GM23338 (cell line): ENCODE measurements around the gene ERMARD. TPM values are rescaled to one million over a fixed set of nuclear protein-coding genes. Genes with fewer than 3 reads are reported as not detected.

Source experiments
- ATAC-seq: fragments of 200-7000 bp; cut with Tn5 transposase; 3 replicates; pipeline ENCODE4 v1.9.1; 2020
- DNase-seq: peaks from one replicate; pipeline ENCODE4 v3.0.0-alpha.2; 2015; ENCODE audit warnings: low spot score
- H2AFZ ChIP-seq: fragments of 200-600 bp; sonication (generic); 2 replicates; pipeline ENCODE4 v1.8.0; 2016; ENCODE audit warnings: antibody characterized with exemption, mild to moderate bottlenecking, moderate library complexity
- H3F3A ChIP-seq: fragments of 200-600 bp; sonication (generic); replicated peaks from 2 replicates; pipeline ENCODE4 v1.8.0; 2017; ENCODE audit warnings: antibody characterized with exemption, mixed run types, low read depth
- H3K27ac ChIP-seq: fragments of 200-600 bp; sonication (generic); 2 replicates; pipeline ENCODE4 v1.6.1; 2016; ENCODE audit warnings: low read depth
- H3K27me3 ChIP-seq: fragments of 200-600 bp; sonication (generic); 2 replicates; pipeline ENCODE4 v1.8.0; 2016; ENCODE audit warnings: mild to moderate bottlenecking, mixed run types, moderate library complexity; ENCODE audit not compliant: insufficient read depth
- H3K36me3 ChIP-seq: fragments of 200-600 bp; sonication (generic); 2 replicates; pipeline ENCODE4 v1.8.0; 2016; ENCODE audit warnings: mild to moderate bottlenecking; ENCODE audit not compliant: insufficient read depth
- H3K4me1 ChIP-seq: fragments of 200-600 bp; sonication (generic); 2 replicates; pipeline ENCODE4 v1.8.0; 2016; ENCODE audit warnings: mild to moderate bottlenecking, moderate library complexity; ENCODE audit not compliant: insufficient read depth
- H3K4me2 ChIP-seq: fragments of 200-600 bp; sonication (generic); 2 replicates; pipeline ENCODE4 v1.7.1; 2017; ENCODE audit warnings: mixed run types
- H3K4me3 ChIP-seq: fragments of 200-600 bp; sonication (generic); 2 replicates; pipeline ENCODE4 v1.6.1; 2016; ENCODE audit warnings: mixed run types
- H3K79me2 ChIP-seq: fragments of 200-600 bp; sonication (generic); replicated peaks from 2 replicates; pipeline ENCODE4 v1.8.0; 2017; ENCODE audit warnings: mild to moderate bottlenecking; ENCODE audit not compliant: insufficient read depth
- H3K9me2 ChIP-seq: fragments of 200-600 bp; sonication (generic); 2 replicates; pipeline ENCODE4 v1.8.0; 2017; ENCODE audit not compliant: insufficient read depth
- H4K20me1 ChIP-seq: fragments of 200-600 bp; sonication (generic); replicated peaks from 2 replicates; pipeline ENCODE4 v1.8.0; 2017; ENCODE audit warnings: mild to moderate bottlenecking; ENCODE audit not compliant: insufficient read depth
- H3K27ac Mint-ChIP-seq: 2 replicates; pipeline ENCODE4 v1.8.0; 2020; ENCODE audit warnings: inconsistent platforms, mild to moderate bottlenecking, moderate library complexity, mixed read lengths
- H3K27me3 Mint-ChIP-seq: 3 replicates; pipeline ENCODE4 v1.8.0; 2022; ENCODE audit warnings: low read depth, mild to moderate bottlenecking, moderate library complexity, mixed read lengths, inconsistent platforms; ENCODE audit not compliant: insufficient read depth, poor library complexity
- H3K36me3 Mint-ChIP-seq: 3 replicates; pipeline ENCODE4 v1.8.0; 2021; ENCODE audit warnings: low read depth, mild to moderate bottlenecking, inconsistent platforms, moderate library complexity, mixed read lengths
- H3K4me1 Mint-ChIP-seq: 3 replicates; pipeline ENCODE4 v1.8.0; 2020; ENCODE audit warnings: mild to moderate bottlenecking, inconsistent platforms, mixed read lengths
- H3K4me3 Mint-ChIP-seq: 3 replicates; pipeline ENCODE4 v1.8.0; 2021; ENCODE audit warnings: moderate library complexity, mild to moderate bottlenecking, inconsistent platforms, mixed read lengths
- H3K9me3 Mint-ChIP-seq: 3 replicates; pipeline ENCODE4 v1.8.0; 2020; ENCODE audit warnings: moderate library complexity, mild to moderate bottlenecking, inconsistent platforms, mixed read lengths
- CREB1 ChIP-seq: fragments of 250-450 bp; sonication (Bioruptor Pico); IDR thresholded peaks from 2 replicates; pipeline ENCODE4 v1.5.0; 2020; ENCODE audit warnings: low read depth, mild to moderate bottlenecking, moderate library complexity
- CTCF ChIP-seq, 2 experiments: fragments of 200-600 bp in 1 of 2; sonication (generic) in 1 of 2; conservative IDR thresholded peaks; 2 replicates each; pipeline versions ENCODE4 v1.5.1 to v1.6.1; 2016 to 2017; ENCODE audit warnings: antibody characterized with exemption in 2 of 2, low read depth in 2 of 2, mild to moderate bottlenecking in 2 of 2, moderate library complexity in 1 of 2
- ETS1 ChIP-seq: IDR thresholded peaks from 2 replicates; pipeline ENCODE4 v1.6.1; 2016; ENCODE audit warnings: antibody characterized with exemption
- EZH2 ChIP-seq: fragments of 200-600 bp; sonication (generic); IDR thresholded peaks from one replicate; pipeline ENCODE4 v1.8.0; 2017; ENCODE audit warnings: antibody characterized with exemption, mild to moderate bottlenecking, low read depth; ENCODE audit not compliant: unreplicated experiment
- EZH2phosphoT487 ChIP-seq: fragments of 200-600 bp; sonication (generic); IDR thresholded peaks from one replicate; pipeline ENCODE4 v1.8.1; 2018; ENCODE audit warnings: antibody characterized with exemption; ENCODE audit not compliant: unreplicated experiment
- JUNB ChIP-seq: IDR thresholded peaks from one replicate; pipeline ENCODE4 v1.6.1; 2016; ENCODE audit warnings: antibody characterized with exemption; ENCODE audit not compliant: unreplicated experiment
- NANOG ChIP-seq: IDR thresholded peaks from 2 replicates; pipeline ENCODE4 v1.6.1; 2016; ENCODE audit warnings: antibody characterized with exemption, borderline replicate concordance
- POLR2AphosphoS5 ChIP-seq: IDR thresholded peaks from 2 replicates; pipeline ENCODE4 v1.6.1; 2016; ENCODE audit warnings: antibody characterized with exemption, low read depth
- STAT1 ChIP-seq: IDR thresholded peaks from one replicate; pipeline ENCODE4 v1.6.1; 2016; ENCODE audit warnings: antibody characterized with exemption; ENCODE audit not compliant: unreplicated experiment
- ZNF114 ChIP-seq: fragments of 250-450 bp; sonication (Bioruptor Pico); IDR thresholded peaks from 2 replicates; pipeline ENCODE4 v1.5.0; 2020; ENCODE audit warnings: mild to moderate bottlenecking, moderate library complexity
- ZNF331 ChIP-seq: fragments of 250-450 bp; sonication (Bioruptor Pico); IDR thresholded peaks from 2 replicates; pipeline ENCODE4 v1.5.0; 2020; ENCODE audit warnings: low read depth, mild to moderate bottlenecking, moderate library complexity
- polyA plus RNA-seq: library from polyadenylated mRNA; unstranded; fragments of >200 nt; fragmentation: Nextera tagmentation; extraction: Ambion mirVana; gene quantifications from 2 replicates; pipeline ENCODE4 v1.2.1, GENCODE V29; 2016
- total RNA-seq: library from RNA; depleted of rRNA; stranded (reverse); fragments of >200 nt; shearing (Covaris generic); gene quantifications from 2 replicates; pipeline ENCODE4 v1.2.3, GENCODE V29; 2014
- TF ChIP-seq, protein P1 (sequence below): IDR thresholded peaks from one replicate; pipeline ENCODE4 v1.6.1; 2018; ENCODE audit warnings: antibody characterized with exemption; ENCODE audit not compliant: unreplicated experiment
- TF ChIP-seq, protein P2 (sequence below): fragments of 250-450 bp; sonication (Bioruptor Pico); IDR thresholded peaks from 2 replicates; pipeline ENCODE4 v1.5.0; 2020; ENCODE audit warnings: mild to moderate bottlenecking, moderate library complexity

The ERMARD gene
- total and polyA plus RNA-seq, 2 experiments from 2014 or later: 7.6 to 8.6 TPM

DNA sequence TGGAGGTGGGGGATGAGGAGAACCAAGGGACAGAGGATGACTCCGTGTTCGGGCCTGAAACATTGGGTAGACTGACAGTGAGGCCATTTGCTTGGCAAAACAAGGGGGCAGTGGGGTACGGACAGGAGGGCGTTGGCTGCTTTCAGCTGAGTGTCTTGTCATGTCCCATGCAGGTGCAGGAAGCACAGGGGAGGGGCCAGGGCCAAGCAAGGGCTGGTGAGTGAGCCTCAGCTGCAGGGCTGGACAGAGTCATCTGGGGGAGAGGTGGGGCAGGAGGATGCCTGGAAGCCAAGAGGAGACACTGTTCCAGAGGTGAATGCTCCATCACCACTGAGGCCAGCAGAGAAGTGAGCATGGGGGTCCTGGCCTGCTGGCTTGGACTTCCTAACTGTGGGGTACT is 78.4 kb downstream of the ERMARD start:
- H3K27me3 Mint-ChIP-seq: peaks cover 19% of the 10 kb centered on the region
- H3K36me3 Mint-ChIP-seq: peaks cover 20% of the 10 kb centered on the region
- Histone ChIP-seq H3F3A (no peaks in the 10 kb centered on the region), H3K4me3 (no peak overlapping the region), H3K4me2 (no peak overlapping the region), H2AFZ (no peak overlapping the region), H3K9me2 (no peaks in the 10 kb centered on the region), H3K36me3 (no peaks in the 10 kb centered on the region), H3K79me2 (no peaks in the 10 kb centered on the region), H3K4me1 (0 out of 2 replicates have a peak, but pooled peaks cover 6% of the 10 kb centered on the region), H3K27ac (no peak overlapping the region), H4K20me1 (no peaks in the 10 kb centered on the region), H3K27me3 (no peaks in the 10 kb centered on the region)
- DNase-seq (no peak), ATAC-seq (no peak)
- H3K9me3 Mint-ChIP-seq: peaks cover 24% of the 10 kb centered on the region
- TF ChIP-seq NANOG (no peak), CREB1 (CRISPR knock-in tag) (no peak), STAT1 (no peak), JUNB (no peak), CTCF (conservative IDR thresholded peaks at IDR 0.05; ENCODE audit: low read depth in 2 of 2) (no peak), EZH2phosphoT487 (no peak), ZNF331 (no peak), ETS1 (no peak), EZH2 (no peak), POLR2AphosphoS5 (no peak), ZNF114 (CRISPR knock-in tag) (no peak)
- TF ChIP-seq, protein P1, sequence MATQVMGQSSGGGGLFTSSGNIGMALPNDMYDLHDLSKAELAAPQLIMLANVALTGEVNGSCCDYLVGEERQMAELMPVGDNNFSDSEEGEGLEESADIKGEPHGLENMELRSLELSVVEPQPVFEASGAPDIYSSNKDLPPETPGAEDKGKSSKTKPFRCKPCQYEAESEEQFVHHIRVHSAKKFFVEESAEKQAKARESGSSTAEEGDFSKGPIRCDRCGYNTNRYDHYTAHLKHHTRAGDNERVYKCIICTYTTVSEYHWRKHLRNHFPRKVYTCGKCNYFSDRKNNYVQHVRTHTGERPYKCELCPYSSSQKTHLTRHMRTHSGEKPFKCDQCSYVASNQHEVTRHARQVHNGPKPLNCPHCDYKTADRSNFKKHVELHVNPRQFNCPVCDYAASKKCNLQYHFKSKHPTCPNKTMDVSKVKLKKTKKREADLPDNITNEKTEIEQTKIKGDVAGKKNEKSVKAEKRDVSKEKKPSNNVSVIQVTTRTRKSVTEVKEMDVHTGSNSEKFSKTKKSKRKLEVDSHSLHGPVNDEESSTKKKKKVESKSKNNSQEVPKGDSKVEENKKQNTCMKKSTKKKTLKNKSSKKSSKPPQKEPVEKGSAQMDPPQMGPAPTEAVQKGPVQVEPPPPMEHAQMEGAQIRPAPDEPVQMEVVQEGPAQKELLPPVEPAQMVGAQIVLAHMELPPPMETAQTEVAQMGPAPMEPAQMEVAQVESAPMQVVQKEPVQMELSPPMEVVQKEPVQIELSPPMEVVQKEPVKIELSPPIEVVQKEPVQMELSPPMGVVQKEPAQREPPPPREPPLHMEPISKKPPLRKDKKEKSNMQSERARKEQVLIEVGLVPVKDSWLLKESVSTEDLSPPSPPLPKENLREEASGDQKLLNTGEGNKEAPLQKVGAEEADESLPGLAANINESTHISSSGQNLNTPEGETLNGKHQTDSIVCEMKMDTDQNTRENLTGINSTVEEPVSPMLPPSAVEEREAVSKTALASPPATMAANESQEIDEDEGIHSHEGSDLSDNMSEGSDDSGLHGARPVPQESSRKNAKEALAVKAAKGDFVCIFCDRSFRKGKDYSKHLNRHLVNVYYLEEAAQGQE: no peak
- TF ChIP-seq, protein P2, sequence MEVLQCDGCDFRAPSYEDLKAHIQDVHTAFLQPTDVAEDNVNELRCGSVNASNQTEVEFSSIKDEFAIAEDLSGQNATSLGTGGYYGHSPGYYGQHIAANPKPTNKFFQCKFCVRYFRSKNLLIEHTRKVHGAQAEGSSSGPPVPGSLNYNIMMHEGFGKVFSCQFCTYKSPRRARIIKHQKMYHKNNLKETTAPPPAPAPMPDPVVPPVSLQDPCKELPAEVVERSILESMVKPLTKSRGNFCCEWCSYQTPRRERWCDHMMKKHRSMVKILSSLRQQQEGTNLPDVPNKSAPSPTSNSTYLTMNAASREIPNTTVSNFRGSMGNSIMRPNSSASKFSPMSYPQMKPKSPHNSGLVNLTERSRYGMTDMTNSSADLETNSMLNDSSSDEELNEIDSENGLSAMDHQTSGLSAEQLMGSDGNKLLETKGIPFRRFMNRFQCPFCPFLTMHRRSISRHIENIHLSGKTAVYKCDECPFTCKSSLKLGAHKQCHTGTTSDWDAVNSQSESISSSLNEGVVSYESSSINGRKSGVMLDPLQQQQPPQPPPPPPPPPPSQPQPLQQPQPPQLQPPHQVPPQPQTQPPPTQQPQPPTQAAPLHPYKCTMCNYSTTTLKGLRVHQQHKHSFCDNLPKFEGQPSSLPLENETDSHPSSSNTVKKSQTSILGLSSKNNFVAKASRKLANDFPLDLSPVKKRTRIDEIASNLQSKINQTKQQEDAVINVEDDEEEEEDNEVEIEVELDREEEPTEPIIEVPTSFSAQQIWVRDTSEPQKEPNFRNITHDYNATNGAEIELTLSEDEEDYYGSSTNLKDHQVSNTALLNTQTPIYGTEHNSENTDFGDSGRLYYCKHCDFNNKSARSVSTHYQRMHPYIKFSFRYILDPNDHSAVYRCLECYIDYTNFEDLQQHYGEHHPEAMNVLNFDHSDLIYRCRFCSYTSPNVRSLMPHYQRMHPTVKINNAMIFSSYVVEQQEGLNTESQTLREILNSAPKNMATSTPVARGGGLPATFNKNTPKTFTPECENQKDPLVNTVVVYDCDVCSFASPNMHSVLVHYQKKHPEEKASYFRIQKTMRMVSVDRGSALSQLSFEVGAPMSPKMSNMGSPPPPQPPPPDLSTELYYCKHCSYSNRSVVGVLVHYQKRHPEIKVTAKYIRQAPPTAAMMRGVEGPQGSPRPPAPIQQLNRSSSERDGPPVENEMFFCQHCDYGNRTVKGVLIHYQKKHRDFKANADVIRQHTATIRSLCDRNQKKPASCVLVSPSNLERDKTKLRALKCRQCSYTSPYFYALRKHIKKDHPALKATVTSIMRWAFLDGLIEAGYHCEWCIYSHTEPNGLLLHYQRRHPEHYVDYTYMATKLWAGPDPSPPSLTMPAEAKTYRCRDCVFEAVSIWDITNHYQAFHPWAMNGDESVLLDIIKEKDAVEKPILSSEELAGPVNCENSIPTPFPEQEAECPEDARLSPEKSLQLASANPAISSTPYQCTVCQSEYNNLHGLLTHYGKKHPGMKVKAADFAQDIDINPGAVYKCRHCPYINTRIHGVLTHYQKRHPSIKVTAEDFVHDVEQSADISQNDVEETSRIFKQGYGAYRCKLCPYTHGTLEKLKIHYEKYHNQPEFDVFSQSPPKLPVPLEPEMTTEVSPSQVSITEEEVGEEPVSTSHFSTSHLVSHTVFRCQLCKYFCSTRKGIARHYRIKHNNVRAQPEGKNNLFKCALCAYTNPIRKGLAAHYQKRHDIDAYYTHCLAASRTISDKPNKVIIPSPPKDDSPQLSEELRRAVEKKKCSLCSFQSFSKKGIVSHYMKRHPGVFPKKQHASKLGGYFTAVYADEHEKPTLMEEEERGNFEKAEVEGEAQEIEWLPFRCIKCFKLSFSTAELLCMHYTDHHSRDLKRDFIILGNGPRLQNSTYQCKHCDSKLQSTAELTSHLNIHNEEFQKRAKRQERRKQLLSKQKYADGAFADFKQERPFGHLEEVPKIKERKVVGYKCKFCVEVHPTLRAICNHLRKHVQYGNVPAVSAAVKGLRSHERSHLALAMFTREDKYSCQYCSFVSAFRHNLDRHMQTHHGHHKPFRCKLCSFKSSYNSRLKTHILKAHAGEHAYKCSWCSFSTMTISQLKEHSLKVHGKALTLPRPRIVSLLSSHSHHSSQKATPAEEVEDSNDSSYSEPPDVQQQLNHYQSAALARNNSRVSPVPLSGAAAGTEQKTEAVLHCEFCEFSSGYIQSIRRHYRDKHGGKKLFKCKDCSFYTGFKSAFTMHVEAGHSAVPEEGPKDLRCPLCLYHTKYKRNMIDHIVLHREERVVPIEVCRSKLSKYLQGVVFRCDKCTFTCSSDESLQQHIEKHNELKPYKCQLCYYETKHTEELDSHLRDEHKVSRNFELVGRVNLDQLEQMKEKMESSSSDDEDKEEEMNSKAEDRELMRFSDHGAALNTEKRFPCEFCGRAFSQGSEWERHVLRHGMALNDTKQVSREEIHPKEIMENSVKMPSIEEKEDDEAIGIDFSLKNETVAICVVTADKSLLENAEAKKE (CRISPR knock-in tag): no peak
- no peak overlapping the region for H3K4me3 Mint-ChIP-seq
- H3K4me1 Mint-ChIP-seq: peaks cover 24% of the 10 kb centered on the region
- no peak overlapping the region for H3K27ac Mint-ChIP-seq
